H1 (cell line): ENCODE results near the gene AMHR2. TPM values are rescaled to one million over a fixed set of nuclear protein-coding genes. Genes with fewer than 3 reads are reported as not detected.

Experiments used
- ATF2 ChIP-seq: IDR thresholded peaks from 2 replicates; pipeline ENCODE4 v1.6.1; 2012; ENCODE audit warnings: low read length, inconsistent platforms
- BRCA1 ChIP-seq: IDR thresholded peaks from 2 replicates; pipeline ENCODE4 v1.6.1; 2012; ENCODE audit warnings: low read depth, low read length, improper control_type of control experiment
- CBX5 ChIP-seq: fragments of 300-800, 300-1000 bp; sonication (generic); IDR thresholded peaks from 2 replicates; pipeline ENCODE4 v1.7.1; 2016; ENCODE audit warnings: antibody characterized with exemption, low read length, low read depth
- CHD7 ChIP-seq: fragments of 300-600 bp; sonication (generic); IDR thresholded peaks from 2 replicates; pipeline ENCODE4 v1.7.1; 2012; ENCODE audit warnings: low read length, moderate library complexity, mild to moderate bottlenecking, inconsistent platforms; ENCODE audit not compliant: insufficient replicate concordance
- CREB1 ChIP-seq: IDR thresholded peaks from 2 replicates; pipeline ENCODE4 v1.6.1; 2012; ENCODE audit warnings: inconsistent platforms
- MAX ChIP-seq: IDR thresholded peaks from 2 replicates; pipeline ENCODE4 v1.6.1; 2012; ENCODE audit warnings: inconsistent platforms
- POU5F1 ChIP-seq: IDR thresholded peaks from 2 replicates; pipeline ENCODE4 v1.6.1; 2011; ENCODE audit warnings: low read depth, mild to moderate bottlenecking, low read length, moderate library complexity
- SAP30 ChIP-seq: fragments of 300-600 bp; sonication (generic); IDR thresholded peaks from 2 replicates; pipeline ENCODE4 v1.7.1; 2012; ENCODE audit warnings: low read length, moderate library complexity, mild to moderate bottlenecking, inconsistent platforms; ENCODE audit not compliant: insufficient read depth, insufficient replicate concordance
- SIN3A ChIP-seq, 2 experiments: IDR thresholded peaks in 1 of 2; conservative IDR thresholded peaks in 1 of 2; 2 replicates each; pipeline ENCODE4 v1.6.1; 2011 to 2012; ENCODE audit warnings: low read length in 2 of 2, improper control_type of control experiment in 1 of 2, low read depth in 1 of 2, mild to moderate bottlenecking in 1 of 2
- polyA plus RNA-seq, 7 experiments: library from polyadenylated mRNA; depleted of rRNA in 3 of 7; stranded (reverse) in 5 of 7; unstranded in 2 of 7; fragments of >200 nt in 5 of 7; fragments of 200-250 nt in 2 of 7; gene quantifications; 1 replicate in 5 of 7; 2 replicates in 1 of 7; 4 replicates in 1 of 7; pipeline versions ENCODE4 v1.2.1 to v1.2.3, GENCODE V29; 2011 to 2013; ENCODE audit warnings: missing spikeins in 2 of 7, mixed read lengths in 2 of 7
- total RNA-seq: library from RNA; stranded (reverse); fragmentation: NEBNext Ultra II Directional; extraction: Animal tissue kit (Norgen Biotek cat#: 25700); gene quantifications from 2 replicates; pipeline ENCODE4 v1.2.1, GENCODE V29; 2021

AMHR2 gene
- total and polyA plus RNA-seq, 2 of the 8 experiments (the other 6 are each of a cell fraction or from before 2014, with no cell fraction given): 0.29 to 0.35 TPM

- TF ChIP-seq CHD7: no peak
- no peak for TF ChIP-seq SAP30
- TF ChIP-seq MAX: no peak
- no peak for TF ChIP-seq CBX5
- TF ChIP-seq CREB1: no peak
- no peak for TF ChIP-seq BRCA1
- no peak for TF ChIP-seq POU5F1
- no peak for TF ChIP-seq SIN3A (conservative IDR thresholded peaks at IDR 0.05 in 1 of 2, IDR thresholded peaks at IDR 0.05 in 1 of 2; ENCODE audit: low read depth in 1 of 2, low read length in 2 of 2)
- TF ChIP-seq ATF2: no peak
These were observed 42.0 kb downstream of the AMHR2 start (continued) for GRCh38 chr12:53465679-53466078.
